ENCODE measurements around the gene SLC30A10. TPM values are rescaled to one million over a fixed set of nuclear protein-coding genes. Genes with fewer than 3 reads are reported as not detected.

Gene SLC30A10
- total RNA-seq, 2 donors from 2014 or later = 0.09 TPM; not detected in 1

DNA sequence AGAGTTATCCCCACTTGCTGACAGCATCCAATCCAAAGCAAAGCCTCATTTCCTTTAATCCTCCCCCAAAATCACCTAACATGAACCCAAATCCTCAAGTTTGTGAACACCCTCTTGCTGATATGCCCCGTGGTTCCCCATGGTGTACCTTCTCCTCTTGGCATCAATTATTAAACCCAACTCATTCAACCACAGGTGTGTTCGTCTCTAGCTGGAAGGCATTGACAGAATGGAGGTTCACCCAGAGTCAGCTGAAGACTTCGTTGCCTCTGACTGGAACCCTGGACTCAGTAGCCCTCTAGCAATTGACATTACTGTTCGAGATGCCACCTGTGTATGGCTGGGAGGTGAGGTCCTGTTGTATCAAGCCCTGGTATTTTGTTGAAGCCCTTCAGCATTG lies 22.8 kb downstream of the SLC30A10 start:
- peaks cover 4% of the 10 kb centered on the region for H3K27me3 Mint-ChIP-seq (ENCODE audit: insufficient read depth)
- H3K27ac ChIP-seq (ENCODE audit: low read depth, low read length) = no peak overlapping the region
- no peaks in the 10 kb centered on the region for H3K36me3 ChIP-seq (ENCODE audit: control insufficient read depth, insufficient read depth, low read length)
- H3K27me3 ChIP-seq (ENCODE audit: control insufficient read depth, insufficient read depth, low read length, poor library complexity, severe bottlenecking) = no peaks in the 10 kb centered on the region
- H3K27ac Mint-ChIP-seq = no peak overlapping the region
- H3K36me3 Mint-ChIP-seq (ENCODE audit: low read depth) = no peaks in the 10 kb centered on the region
- no peak for DNase-seq
- H3K4me1 Mint-ChIP-seq = no peaks in the 10 kb centered on the region
- no peaks in the 10 kb centered on the region for H3K9me3 Mint-ChIP-seq
- no peak overlapping the region for H3K4me3 ChIP-seq (ENCODE audit: low read length)
- H3K4me3 Mint-ChIP-seq = no peak overlapping the region
- H3K4me1 ChIP-seq (ENCODE audit: control insufficient read depth, insufficient read depth, low read length) = no peaks in the 10 kb centered on the region
- no peak overlapping the region for H3K9ac ChIP-seq (ENCODE audit: extremely low read depth, low read length, poor library complexity, severe bottlenecking)
- WGBS, 2 experiments (ENCODE audit: insufficient coverage in 1 of 2, insufficient read length in 1 of 2) = 91 to 95% methylated on average over 3 to 4 of the region's 4 CpGs
- no peaks in the 10 kb centered on the region for H3K9me3 ChIP-seq (ENCODE audit: control insufficient read depth, low read length)
- no peak for TF ChIP-seq CTCF (conservative IDR thresholded peaks at IDR 0.05)

DNA sequence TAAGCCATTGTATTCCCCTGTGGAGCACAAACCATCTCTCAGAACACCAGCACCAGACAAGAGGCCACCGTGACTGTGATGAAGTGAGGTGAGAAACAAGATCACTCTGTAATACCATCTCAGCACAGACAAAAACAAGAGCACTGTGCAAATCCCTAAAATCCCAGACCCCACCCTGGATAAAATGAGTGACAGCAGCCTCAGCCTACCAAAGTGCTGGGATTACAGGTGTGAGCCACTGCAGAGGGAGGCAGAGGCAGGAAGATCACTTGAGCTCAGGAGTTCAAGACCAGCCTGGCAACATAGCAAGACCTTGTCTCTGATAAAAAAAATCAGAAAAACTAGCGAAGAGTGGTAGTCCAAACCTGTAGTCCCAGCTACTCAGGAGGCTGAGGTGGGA lies 23.4 kb downstream of the SLC30A10 start:
- Mint-ChIP-seq H3K36me3 (ENCODE audit: low read depth) (no peaks in the 10 kb centered on the region), H3K4me3 (no peak overlapping the region), H3K4me1 (peaks cover 4% of the 10 kb centered on the region), H3K9me3 (no peaks in the 10 kb centered on the region), H3K27ac (no peak overlapping the region), H3K27me3 (ENCODE audit: insufficient read depth) (peaks cover 4% of the 10 kb centered on the region)
- TF ChIP-seq CTCF (conservative IDR thresholded peaks at IDR 0.05) = no peak
- Histone ChIP-seq H3K27ac (ENCODE audit: low read depth, low read length) (no peak overlapping the region), H3K4me3 (ENCODE audit: low read length) (no peak overlapping the region), H3K36me3 (ENCODE audit: control insufficient read depth, insufficient read depth, low read length) (no peaks in the 10 kb centered on the region), H3K9me3 (ENCODE audit: control insufficient read depth, low read length) (no peaks in the 10 kb centered on the region), H3K27me3 (ENCODE audit: control insufficient read depth, insufficient read depth, low read length, poor library complexity, severe bottlenecking) (no peaks in the 10 kb centered on the region), H3K9ac (ENCODE audit: extremely low read depth, low read length, poor library complexity, severe bottlenecking) (no peak overlapping the region), H3K4me1 (ENCODE audit: control insufficient read depth, insufficient read depth, low read length) (no peaks in the 10 kb centered on the region)
- WGBS, 2 experiments (ENCODE audit: insufficient coverage in 1 of 2, insufficient read length in 1 of 2) = 67 to 79% methylated on average over 1 to 2 of the region's 2 CpGs
- DNase-seq = peak; percentile 49

- Mint-ChIP-seq H3K27me3 (ENCODE audit: insufficient read depth) (peaks cover 4% of the 10 kb centered on the region), H3K36me3 (ENCODE audit: low read depth) (no peaks in the 10 kb centered on the region), H3K4me3 (no peak overlapping the region), H3K9me3 (no peaks in the 10 kb centered on the region), H3K27ac (no peak overlapping the region), H3K4me1 (peaks cover 4% of the 10 kb centered on the region)
- H3K4me3 ChIP-seq (ENCODE audit: low read length) = no peak overlapping the region
- H3K27me3 ChIP-seq (ENCODE audit: control insufficient read depth, insufficient read depth, low read length, poor library complexity, severe bottlenecking) = no peaks in the 10 kb centered on the region
- TF ChIP-seq CTCF (conservative IDR thresholded peaks at IDR 0.05) = no peak
- no peak for DNase-seq
- H3K4me1 ChIP-seq (ENCODE audit: control insufficient read depth, insufficient read depth, low read length) = no peaks in the 10 kb centered on the region
- no peaks in the 10 kb centered on the region for H3K9me3 ChIP-seq (ENCODE audit: control insufficient read depth, low read length)
- no peak overlapping the region for H3K9ac ChIP-seq (ENCODE audit: extremely low read depth, low read length, poor library complexity, severe bottlenecking)
- WGBS, 2 experiments (ENCODE audit: insufficient coverage in 1 of 2, insufficient read length in 1 of 2) = 93 to 94% methylated on average over 4 to 5 of the region's 5 CpGs
- no peak overlapping the region for H3K27ac ChIP-seq (ENCODE audit: low read depth, low read length)
- no peaks in the 10 kb centered on the region for H3K36me3 ChIP-seq (ENCODE audit: control insufficient read depth, insufficient read depth, low read length)
These were observed 24.9 kb downstream of the SLC30A10 start for GRCh38 chr1:219903353-219903871.

Data from endodermal cell (in vitro differentiated cells).